GM12875 (cell line): ENCODE data around the gene FSD1.

Experiments
- H3K4me3 ChIP-seq: one replicate; pipeline ENCODE4 v1.5.1; 2011; ENCODE audit warnings: low read depth, low read length, control low read depth
- TF ChIP-seq, protein P1 (sequence below): IDR thresholded peaks from 2 replicates; pipeline ENCODE4 v1.5.1; 2011; ENCODE audit warnings: low read depth, mild to moderate bottlenecking, control low read depth, inconsistent platforms, low read length, moderate library complexity, borderline replicate concordance; ENCODE audit not compliant: insufficient read depth

FSD1 gene

DNA sequence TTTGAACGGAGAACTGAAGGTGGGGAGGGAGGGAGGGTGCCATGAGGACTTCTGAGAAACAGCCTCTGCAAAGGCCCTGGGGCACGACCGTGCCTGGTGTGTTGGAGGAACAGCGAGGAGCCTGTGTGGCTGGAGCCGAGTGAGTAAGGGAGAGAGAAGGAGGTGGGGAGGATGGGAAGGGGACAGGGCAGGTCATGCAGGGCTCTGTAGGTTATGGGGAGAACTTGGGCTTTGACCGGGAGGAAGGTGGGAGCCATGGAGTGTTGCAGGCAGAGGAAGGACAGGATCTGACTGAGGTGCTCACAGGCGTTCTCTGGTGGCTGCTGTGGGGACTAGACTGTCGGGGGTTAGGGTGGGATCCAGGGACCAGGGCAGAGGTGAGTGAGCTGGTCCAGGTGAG, 45.7 kb downstream of the FSD1 start:
- TF ChIP-seq, protein P1, sequence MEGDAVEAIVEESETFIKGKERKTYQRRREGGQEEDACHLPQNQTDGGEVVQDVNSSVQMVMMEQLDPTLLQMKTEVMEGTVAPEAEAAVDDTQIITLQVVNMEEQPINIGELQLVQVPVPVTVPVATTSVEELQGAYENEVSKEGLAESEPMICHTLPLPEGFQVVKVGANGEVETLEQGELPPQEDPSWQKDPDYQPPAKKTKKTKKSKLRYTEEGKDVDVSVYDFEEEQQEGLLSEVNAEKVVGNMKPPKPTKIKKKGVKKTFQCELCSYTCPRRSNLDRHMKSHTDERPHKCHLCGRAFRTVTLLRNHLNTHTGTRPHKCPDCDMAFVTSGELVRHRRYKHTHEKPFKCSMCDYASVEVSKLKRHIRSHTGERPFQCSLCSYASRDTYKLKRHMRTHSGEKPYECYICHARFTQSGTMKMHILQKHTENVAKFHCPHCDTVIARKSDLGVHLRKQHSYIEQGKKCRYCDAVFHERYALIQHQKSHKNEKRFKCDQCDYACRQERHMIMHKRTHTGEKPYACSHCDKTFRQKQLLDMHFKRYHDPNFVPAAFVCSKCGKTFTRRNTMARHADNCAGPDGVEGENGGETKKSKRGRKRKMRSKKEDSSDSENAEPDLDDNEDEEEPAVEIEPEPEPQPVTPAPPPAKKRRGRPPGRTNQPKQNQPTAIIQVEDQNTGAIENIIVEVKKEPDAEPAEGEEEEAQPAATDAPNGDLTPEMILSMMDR = no peak

GRCh38 chr19:4350726-4351125, 46.3 kb downstream of the FSD1 start:
- no peak overlapping the region for H3K4me3 ChIP-seq
- TF ChIP-seq, protein P1 = no peak

More for the DNA sequence above, 45.7 kb downstream of the FSD1 start:
- no peak overlapping the region for H3K4me3 ChIP-seq

GRCh38 chr19:4352701-4353121, 48.3 kb downstream of the FSD1 start:
- H3K4me3 ChIP-seq = no peak overlapping the region
- TF ChIP-seq, protein P1 = peak; percentile 82

- TF ChIP-seq, protein P1 = no peak
- H3K4me3 ChIP-seq = no peak overlapping the region
These were observed 49.9 kb downstream of the FSD1 start for GRCh38 chr19:4354282-4354681.

DNA sequence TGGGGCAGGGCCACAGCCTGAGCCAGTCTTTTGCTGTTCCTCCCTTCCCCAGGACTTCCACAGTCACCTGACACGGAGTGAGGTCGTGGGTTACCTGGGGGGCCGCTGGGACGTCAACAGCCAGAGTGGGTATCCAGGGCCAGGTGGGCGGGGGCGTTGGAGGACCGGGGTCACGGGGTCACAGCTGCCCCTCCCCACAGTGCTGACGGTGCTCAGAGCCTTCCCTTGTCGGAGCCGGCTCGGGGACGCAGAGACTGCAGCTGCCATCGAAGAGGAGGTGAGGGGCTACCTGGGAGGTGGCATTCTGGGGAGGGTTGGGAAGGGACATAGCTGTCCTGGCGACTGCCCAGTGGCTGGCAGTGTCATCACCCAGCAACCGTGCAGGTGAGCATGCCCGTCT, 50.5 kb downstream of the FSD1 start:
- TF ChIP-seq, protein P1 = no peak
- no peak overlapping the region for H3K4me3 ChIP-seq

DNA sequence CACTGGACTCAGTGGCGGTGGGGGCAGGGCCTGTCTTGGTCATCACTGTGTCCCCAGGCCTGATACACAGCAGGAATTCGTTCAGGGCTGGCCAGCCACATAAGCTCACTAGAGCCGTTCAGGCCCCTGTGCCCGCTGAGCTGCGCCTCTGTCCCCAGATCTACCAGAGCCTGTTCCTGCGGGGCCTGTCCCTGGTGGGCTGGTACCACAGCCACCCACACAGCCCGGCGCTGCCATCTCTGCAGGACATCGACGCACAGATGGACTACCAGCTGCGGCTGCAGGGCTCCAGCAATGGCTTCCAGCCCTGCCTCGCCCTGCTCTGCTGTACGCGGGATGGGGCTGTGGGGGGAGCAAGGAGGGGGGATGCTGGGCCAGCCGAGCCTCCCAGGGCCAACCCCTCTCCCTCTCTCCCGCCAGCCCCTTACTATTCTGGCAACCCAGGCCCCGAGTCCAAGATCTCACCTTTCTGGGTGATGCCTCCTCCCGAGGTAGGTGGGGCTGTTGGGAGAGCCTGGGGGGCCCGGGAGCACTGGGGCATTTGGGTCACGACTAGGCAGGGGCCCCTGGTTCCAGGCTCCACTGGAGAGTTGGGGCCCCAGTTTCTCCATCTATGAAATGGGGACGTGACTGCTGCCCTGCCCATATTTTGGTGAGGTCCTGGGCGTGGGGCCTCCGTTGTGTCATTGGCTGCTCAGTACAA, 52.8 kb downstream of the FSD1 start:
- no peak overlapping the region for H3K4me3 ChIP-seq
- TF ChIP-seq, protein P1 = no peak

- TF ChIP-seq, protein P1 = no peak
- no peak overlapping the region for H3K4me3 ChIP-seq
These were observed 53.5 kb downstream of the FSD1 start for GRCh38 chr19:4357921-4358326.
